ENCODE measurements around the gene LHFPL6. TPM values are rescaled to one million over a fixed set of nuclear protein-coding genes. Genes with fewer than 3 reads are reported as not detected.

Gene LHFPL6
- total RNA-seq, 2 experiments from 2014 or later: 1.2 TPM

GRCh38 chr13:39452834-39453233 is 150.2 kb downstream of the LHFPL6 start:
- ATAC-seq (no peak), DNase-seq (no peak)
- intact Hi-C loops (cut with DNase I, micrococcal nuclease): no loop called here
- H3K36me3 Mint-ChIP-seq (ENCODE audit: low read depth): no peaks in the 10 kb centered on the region
- H3K27me3 Mint-ChIP-seq: peaks cover 17% of the 10 kb centered on the region
- no peaks in the 10 kb centered on the region for H3K4me1 Mint-ChIP-seq
- ChIA-PET POLR2A (no interaction called here), CTCF (no interaction called here)
- H3K4me3 Mint-ChIP-seq: no peak overlapping the region
- H3K27ac Mint-ChIP-seq: no peak overlapping the region
- H3K9me3 Mint-ChIP-seq (ENCODE audit: low read depth): peaks cover 2% of the 10 kb centered on the region

GRCh38 chr13:39452417-39452816 is 150.6 kb downstream of the LHFPL6 start:
- ChIA-PET CTCF (no interaction called here), POLR2A (no interaction called here)
- Mint-ChIP-seq H3K4me1 (no peaks in the 10 kb centered on the region), H3K27ac (no peak overlapping the region), H3K9me3 (ENCODE audit: low read depth) (peaks cover 2% of the 10 kb centered on the region), H3K4me3 (no peak overlapping the region), H3K27me3 (peaks cover 17% of the 10 kb centered on the region), H3K36me3 (ENCODE audit: low read depth) (no peaks in the 10 kb centered on the region)
- no peak for DNase-seq
- intact Hi-C loops (cut with DNase I, micrococcal nuclease): no loop called here
- no peak for ATAC-seq

GRCh38 chr13:39451860-39452301 is 151.1 kb downstream of the LHFPL6 start:
- Mint-ChIP-seq H3K9me3 (ENCODE audit: low read depth) (no peaks in the 10 kb centered on the region), H3K4me1 (no peaks in the 10 kb centered on the region), H3K27ac (no peak overlapping the region), H3K27me3 (peaks cover 16% of the 10 kb centered on the region), H3K36me3 (ENCODE audit: low read depth) (no peaks in the 10 kb centered on the region), H3K4me3 (no peak overlapping the region)
- no peak for ATAC-seq
- ChIA-PET CTCF (no interaction called here), POLR2A (no interaction called here)
- intact Hi-C loops (cut with DNase I, micrococcal nuclease): no loop called here
- DNase-seq: no peak

GRCh38 chr13:39451301-39451700 is 151.7 kb downstream of the LHFPL6 start:
- no peak overlapping the region for H3K27ac Mint-ChIP-seq
- no peak for ATAC-seq
- H3K27me3 Mint-ChIP-seq: peaks cover 16% of the 10 kb centered on the region
- no peaks in the 10 kb centered on the region for H3K36me3 Mint-ChIP-seq (ENCODE audit: low read depth)
- POLR2A ChIA-PET: no interaction called here
- DNase-seq: no peak
- H3K4me1 Mint-ChIP-seq: no peaks in the 10 kb centered on the region
- intact Hi-C loops (cut with DNase I, micrococcal nuclease): no loop called here
- no peaks in the 10 kb centered on the region for H3K9me3 Mint-ChIP-seq (ENCODE audit: low read depth)
- H3K4me3 Mint-ChIP-seq: no peak overlapping the region
- CTCF ChIA-PET: no interaction called here

GRCh38 chr13:39450176-39450575 is 152.8 kb downstream of the LHFPL6 start:
- Mint-ChIP-seq H3K9me3 (ENCODE audit: low read depth) (no peaks in the 10 kb centered on the region), H3K27me3 (peaks cover 16% of the 10 kb centered on the region), H3K36me3 (ENCODE audit: low read depth) (no peaks in the 10 kb centered on the region), H3K27ac (no peak overlapping the region), H3K4me1 (no peaks in the 10 kb centered on the region), H3K4me3 (no peak overlapping the region)
- intact Hi-C loops (cut with DNase I, micrococcal nuclease): no loop called here
- CTCF ChIA-PET: interaction anchor here (0.6 to 0.7 kb wide), 2 partner anchors 35 to 1348 kb away, joined by 3 read pairs; no protein-coding TSS in a partner anchor
- no peak for ATAC-seq
- POLR2A ChIA-PET: no interaction called here
- no peak for DNase-seq

- CTCF ChIA-PET: no interaction called here
- H3K4me3 Mint-ChIP-seq: no peak overlapping the region
- H3K9me3 Mint-ChIP-seq (ENCODE audit: low read depth): no peaks in the 10 kb centered on the region
- POLR2A ChIA-PET: no interaction called here
- DNase-seq: no peak
- no peak overlapping the region for H3K27ac Mint-ChIP-seq
- peaks cover 19% of the 10 kb centered on the region for H3K27me3 Mint-ChIP-seq
- intact Hi-C loops (cut with DNase I, micrococcal nuclease): no loop called here
- ATAC-seq: no peak
- H3K4me1 Mint-ChIP-seq: no peaks in the 10 kb centered on the region
- no peaks in the 10 kb centered on the region for H3K36me3 Mint-ChIP-seq (ENCODE audit: low read depth)
Measured at GRCh38 chr13:39448834-39449233, 154.2 kb downstream of the LHFPL6 start.

GRCh38 chr13:39446865-39447264 is 156.1 kb downstream of the LHFPL6 start:
- CTCF ChIA-PET: no interaction called here
- no peak for ATAC-seq

GRCh38 chr13:39444866-39445265 is 158.1 kb downstream of the LHFPL6 start:
- DNase-seq: no peak
- Mint-ChIP-seq H3K4me3 (no peak overlapping the region), H3K36me3 (ENCODE audit: low read depth) (no peaks in the 10 kb centered on the region), H3K4me1 (no peaks in the 10 kb centered on the region), H3K9me3 (ENCODE audit: low read depth) (peaks cover 2% of the 10 kb centered on the region), H3K27me3 (peaks cover 21% of the 10 kb centered on the region), H3K27ac (no peak overlapping the region)
- POLR2A ChIA-PET: no interaction called here
- ATAC-seq: no peak
- CTCF ChIA-PET: interaction anchor here (0.6 kb wide), 1 partner anchor 397 kb away, joined by 3 read pairs; no protein-coding TSS in a partner anchor
- intact Hi-C loops (cut with DNase I, micrococcal nuclease): no loop called here

More at GRCh38 chr13:39446865-39447264, 156.1 kb downstream of the LHFPL6 start:
- H3K4me1 Mint-ChIP-seq: no peaks in the 10 kb centered on the region
- H3K36me3 Mint-ChIP-seq (ENCODE audit: low read depth): no peaks in the 10 kb centered on the region
- DNase-seq: no peak
- no peaks in the 10 kb centered on the region for H3K9me3 Mint-ChIP-seq (ENCODE audit: low read depth)
- POLR2A ChIA-PET: no interaction called here
- no peak overlapping the region for H3K4me3 Mint-ChIP-seq
- H3K27ac Mint-ChIP-seq: no peak overlapping the region
- intact Hi-C loops (cut with DNase I, micrococcal nuclease): no loop called here
- peaks cover 19% of the 10 kb centered on the region for H3K27me3 Mint-ChIP-seq

GRCh38 chr13:39433651-39434050 is 169.3 kb downstream of the LHFPL6 start:
- CTCF ChIA-PET: no interaction called here
- Mint-ChIP-seq H3K9me3 (ENCODE audit: low read depth) (peaks cover 4% of the 10 kb centered on the region), H3K4me3 (no peak overlapping the region), H3K36me3 (ENCODE audit: low read depth) (no peaks in the 10 kb centered on the region), H3K27me3 (peaks cover 29% of the 10 kb centered on the region), H3K27ac (no peak overlapping the region), H3K4me1 (no peaks in the 10 kb centered on the region)
- POLR2A ChIA-PET: no interaction called here
- intact Hi-C loops (cut with DNase I, micrococcal nuclease): no loop called here
- DNase-seq: no peak
- ATAC-seq: no peak

GRCh38 chr13:39432196-39432595 is 170.8 kb downstream of the LHFPL6 start:
- peaks cover 4% of the 10 kb centered on the region for H3K9me3 Mint-ChIP-seq (ENCODE audit: low read depth)
- H3K4me3 Mint-ChIP-seq: no peak overlapping the region
- H3K4me1 Mint-ChIP-seq: no peaks in the 10 kb centered on the region
- H3K36me3 Mint-ChIP-seq (ENCODE audit: low read depth): no peaks in the 10 kb centered on the region
- ATAC-seq (no peak), DNase-seq (no peak)
- CTCF ChIA-PET: no interaction called here
- intact Hi-C loops (cut with DNase I, micrococcal nuclease): no loop called here
- POLR2A ChIA-PET: no interaction called here
- H3K27me3 Mint-ChIP-seq: peaks cover 29% of the 10 kb centered on the region
- H3K27ac Mint-ChIP-seq: no peak overlapping the region

- Mint-ChIP-seq H3K27ac (no peak overlapping the region), H3K36me3 (ENCODE audit: low read depth) (no peaks in the 10 kb centered on the region), H3K4me3 (no peak overlapping the region), H3K9me3 (ENCODE audit: low read depth) (no peaks in the 10 kb centered on the region), H3K27me3 (peaks cover 16% of the 10 kb centered on the region), H3K4me1 (no peaks in the 10 kb centered on the region)
- no peak for DNase-seq
- ChIA-PET POLR2A (no interaction called here), CTCF (no interaction called here)
- ATAC-seq: no peak
- intact Hi-C loops (cut with DNase I, micrococcal nuclease): no loop called here
Measured at GRCh38 chr13:39422845-39423565, 180.0 kb downstream of the LHFPL6 start.

GRCh38 chr13:39419876-39420275 is 183.1 kb downstream of the LHFPL6 start:
- POLR2A ChIA-PET: interaction anchor here (0.5 kb wide), 1 partner anchor 122 kb away, joined by 3 read pairs; no protein-coding TSS in a partner anchor
- Mint-ChIP-seq H3K4me3 (no peak overlapping the region), H3K36me3 (ENCODE audit: low read depth) (no peaks in the 10 kb centered on the region), H3K9me3 (ENCODE audit: low read depth) (no peaks in the 10 kb centered on the region), H3K4me1 (no peaks in the 10 kb centered on the region), H3K27ac (no peak overlapping the region), H3K27me3 (peaks cover 20% of the 10 kb centered on the region)
- CTCF ChIA-PET: interaction anchor here (1.0 to 1.5 kb wide), 2 partner anchors 45 to 99 kb away, joined by 3 read pairs; no protein-coding TSS in a partner anchor
- intact Hi-C loops (cut with DNase I, micrococcal nuclease): loop anchor here (5.0 to 10.0 kb wide), 2 partner anchors 192 to 195 kb away; no protein-coding TSS in a partner anchor
- no peak for DNase-seq
- ATAC-seq: no peak

All from activated CD4-positive, alpha-beta T cell treated with anti-CD3 and anti-CD28 coated beads for 36 hours (primary cell).